GM21526 (cell line): ENCODE results near the gene CGNL1.

Source experiments
- ATAC-seq: cut with Tn5 transposase; IDR thresholded peaks from one replicate; pipeline ENCODE4 v1.9.1; 2021; ENCODE audit warnings: moderate library complexity; ENCODE audit not compliant: unreplicated experiment, low FRiP score

CGNL1 gene

GRCh38 chr15:57540211-57540610 lies 163.9 kb downstream of the CGNL1 start:
- ATAC-seq: no peak

GRCh38 chr15:57540736-57541135 lies 164.4 kb downstream of the CGNL1 start:
- ATAC-seq: no peak

DNA sequence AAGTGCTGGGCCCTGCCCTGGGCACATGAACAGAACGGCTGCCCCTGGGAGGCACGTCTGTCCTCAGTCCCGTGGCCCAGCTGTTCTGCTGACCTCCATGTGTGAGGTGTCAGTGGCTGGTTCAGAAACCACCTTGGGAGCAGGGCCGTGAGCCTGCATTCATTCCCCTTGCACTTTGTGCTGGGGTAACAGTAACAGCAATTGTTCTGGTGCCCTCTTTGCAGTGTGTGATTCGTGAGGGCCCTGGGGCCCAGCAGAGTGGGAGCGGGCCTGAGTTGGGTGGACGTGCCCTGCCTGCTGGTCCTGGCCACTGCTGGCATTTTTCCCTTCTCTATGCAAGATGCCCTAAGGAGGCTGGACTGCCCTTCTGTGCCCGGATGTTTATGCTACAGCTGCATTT lies 165.0 kb downstream of the CGNL1 start:
- ATAC-seq: no peak

DNA sequence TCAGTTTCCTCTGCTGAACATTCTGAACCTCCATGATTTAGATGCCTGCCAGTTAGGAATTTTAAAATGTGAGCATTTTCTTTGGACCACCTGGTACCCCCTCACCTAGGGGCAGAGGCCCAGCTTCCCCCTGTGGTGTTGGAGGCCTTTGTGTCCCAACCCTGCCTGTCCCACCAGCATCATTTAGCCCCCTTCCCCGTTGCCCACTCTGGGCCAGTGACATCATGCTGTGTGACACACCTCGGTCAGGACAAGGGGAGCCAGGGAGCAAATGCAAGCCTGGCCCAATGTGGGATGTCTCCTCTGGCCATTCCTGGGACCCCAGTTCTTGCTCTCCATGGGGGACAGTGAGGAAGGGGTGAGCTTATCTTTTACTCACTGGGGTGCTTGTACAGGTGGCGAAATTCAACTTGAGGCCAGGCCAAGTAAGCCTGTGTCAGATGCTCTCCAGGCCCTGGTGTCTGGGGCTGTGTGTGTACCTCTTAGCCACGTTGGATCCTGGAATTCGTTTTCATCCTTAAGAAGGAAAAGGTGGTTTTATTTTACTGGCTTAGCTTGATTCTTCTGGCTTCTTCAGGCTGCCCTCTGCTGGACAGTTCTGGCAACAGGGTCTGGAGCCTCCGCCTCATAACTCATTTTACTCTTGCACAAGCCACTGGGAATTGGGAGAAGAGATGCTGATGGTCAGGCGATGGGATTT lies 165.7 kb downstream of the CGNL1 start:
- no peak for ATAC-seq

DNA sequence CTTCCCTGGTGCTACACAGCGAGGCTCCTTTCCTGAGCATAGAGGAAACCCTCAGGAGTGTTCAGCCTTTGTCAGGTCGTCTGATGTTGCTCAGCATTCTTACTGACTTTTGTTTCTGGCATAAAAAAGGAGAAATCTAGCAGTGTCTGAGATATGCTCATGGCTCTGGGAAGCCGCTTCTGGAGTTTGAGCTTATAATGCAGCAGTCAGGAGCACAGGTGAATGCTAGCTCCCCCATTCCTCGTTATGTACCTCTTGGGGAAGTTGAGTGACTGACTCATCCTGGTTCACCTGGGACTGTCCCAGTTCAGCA lies 166.2 kb downstream of the CGNL1 start:
- no peak for ATAC-seq

DNA sequence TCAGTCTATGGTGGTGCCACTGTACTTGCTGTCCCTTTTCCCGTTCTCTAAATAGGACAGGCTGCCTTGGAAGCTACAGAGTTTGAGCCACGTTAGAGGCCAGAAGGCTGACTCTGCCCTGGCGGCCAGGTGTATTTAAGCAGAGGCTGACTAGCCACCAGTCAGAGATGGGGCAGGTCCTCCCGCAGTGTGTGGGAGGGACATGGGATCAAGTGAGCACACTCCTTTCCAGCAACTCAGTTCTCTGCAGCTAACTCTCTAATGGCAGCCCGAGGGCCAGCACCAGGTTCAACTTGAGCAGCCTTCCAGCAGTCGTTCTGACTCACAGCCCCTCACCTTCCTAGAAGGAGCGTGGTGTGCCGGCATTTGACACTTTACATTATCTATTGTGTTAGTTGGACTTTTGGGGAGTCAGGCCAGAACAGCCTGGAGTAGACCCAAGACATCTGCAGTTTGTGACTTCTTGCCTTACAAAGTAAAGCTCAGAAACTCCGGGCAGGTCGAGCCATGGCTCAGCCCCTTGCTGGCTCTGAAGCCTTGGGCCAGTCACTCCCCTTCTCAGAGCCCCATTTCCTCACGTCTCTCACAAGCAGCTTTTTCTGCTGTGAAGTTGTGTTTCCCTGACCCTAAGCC lies 168.7 kb downstream of the CGNL1 start:
- ATAC-seq: no peak

- ATAC-seq: no peak
Measured at GRCh38 chr15:57545995-57546394, 169.7 kb downstream of the CGNL1 start.

DNA sequence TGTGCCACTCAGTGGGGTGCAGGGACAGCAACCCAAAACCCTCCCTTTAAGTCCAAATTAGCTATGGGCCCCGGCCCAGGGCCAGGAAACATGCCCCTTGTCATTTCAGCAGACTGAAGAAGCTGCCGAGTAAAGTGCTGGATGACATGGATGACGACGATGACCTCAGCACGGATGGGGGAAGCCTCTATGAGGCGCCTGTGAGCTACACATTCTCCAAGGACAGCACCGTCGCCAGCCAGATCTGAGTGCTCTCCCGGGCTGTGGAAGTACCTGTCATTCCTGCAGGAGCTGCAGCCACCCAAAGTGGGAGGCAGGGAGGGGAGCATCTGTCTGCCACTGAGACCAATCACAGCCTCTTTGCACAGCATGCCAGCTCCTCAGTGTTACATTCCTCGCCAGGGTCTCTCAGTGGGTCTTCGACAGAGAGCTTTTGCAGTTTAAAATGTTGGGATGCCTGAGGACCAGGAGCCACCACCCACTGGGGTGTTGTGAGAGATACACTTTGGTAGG lies 171.0 kb downstream of the CGNL1 start:
- ATAC-seq: no peak

GRCh38 chr15:57548351-57548750 lies 172.0 kb downstream of the CGNL1 start:
- no peak for ATAC-seq

DNA sequence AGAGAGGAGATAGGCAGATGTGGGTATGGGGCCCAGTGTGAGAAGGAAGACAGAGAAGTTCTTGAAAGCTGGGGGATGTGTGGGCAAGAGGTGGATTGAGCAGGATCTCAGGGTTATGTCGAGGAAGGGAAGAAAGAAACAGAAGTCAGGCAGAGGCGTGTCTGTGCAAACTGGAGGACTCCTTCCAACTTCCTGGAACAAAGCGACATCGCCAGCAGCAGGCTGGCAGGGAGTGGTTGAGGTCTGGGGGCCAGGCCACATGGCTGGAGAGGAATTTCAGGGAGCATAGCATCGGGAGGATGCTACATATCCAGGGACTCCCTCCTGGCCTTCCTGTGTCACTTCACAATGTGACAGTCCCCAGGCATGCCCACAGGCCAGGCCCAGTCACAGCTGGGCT lies 172.5 kb downstream of the CGNL1 start:
- ATAC-seq: no peak

- ATAC-seq: no peak
Measured at GRCh38 chr15:57549935-57550334, 173.6 kb downstream of the CGNL1 start.

GRCh38 chr15:57550640-57551039 lies 174.3 kb downstream of the CGNL1 start:
- ATAC-seq: no peak

- ATAC-seq: no peak
Measured at GRCh38 chr15:57551715-57552677, 175.7 kb downstream of the CGNL1 start.

DNA sequence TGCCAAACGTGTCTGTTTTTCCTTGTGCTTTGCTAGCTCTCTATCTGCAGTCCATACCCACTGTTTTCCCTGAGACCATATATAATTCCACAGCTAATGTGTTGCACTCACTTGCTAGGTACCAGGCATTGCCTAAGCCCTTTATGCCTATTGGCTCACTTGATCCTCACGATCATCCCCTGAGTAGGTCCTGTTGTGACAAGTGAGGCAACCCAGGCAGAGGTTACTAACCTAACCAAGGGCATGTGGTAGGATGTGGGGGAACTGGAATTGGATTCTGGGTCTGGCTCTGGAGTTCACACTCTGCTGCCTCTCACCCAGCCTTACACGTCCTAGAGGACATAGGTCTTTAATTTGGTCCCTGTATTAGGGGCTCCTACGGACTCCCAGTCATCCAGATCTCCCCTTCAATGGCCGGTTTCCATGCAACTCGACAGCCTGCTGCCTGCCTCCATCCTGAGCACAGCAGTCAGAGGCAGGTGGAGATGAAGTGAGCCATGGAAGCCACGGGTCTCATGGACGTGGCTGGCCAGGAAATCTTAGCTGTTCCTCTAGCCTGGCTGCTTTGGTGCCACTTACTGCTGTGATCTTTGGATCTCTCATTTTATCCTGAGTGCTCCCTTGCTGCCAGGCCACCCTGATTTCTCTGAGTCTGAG lies 176.5 kb downstream of the CGNL1 start:
- ATAC-seq: no peak

- ATAC-seq: no peak
Measured at GRCh38 chr15:57553526-57553925, 177.2 kb downstream of the CGNL1 start.

DNA sequence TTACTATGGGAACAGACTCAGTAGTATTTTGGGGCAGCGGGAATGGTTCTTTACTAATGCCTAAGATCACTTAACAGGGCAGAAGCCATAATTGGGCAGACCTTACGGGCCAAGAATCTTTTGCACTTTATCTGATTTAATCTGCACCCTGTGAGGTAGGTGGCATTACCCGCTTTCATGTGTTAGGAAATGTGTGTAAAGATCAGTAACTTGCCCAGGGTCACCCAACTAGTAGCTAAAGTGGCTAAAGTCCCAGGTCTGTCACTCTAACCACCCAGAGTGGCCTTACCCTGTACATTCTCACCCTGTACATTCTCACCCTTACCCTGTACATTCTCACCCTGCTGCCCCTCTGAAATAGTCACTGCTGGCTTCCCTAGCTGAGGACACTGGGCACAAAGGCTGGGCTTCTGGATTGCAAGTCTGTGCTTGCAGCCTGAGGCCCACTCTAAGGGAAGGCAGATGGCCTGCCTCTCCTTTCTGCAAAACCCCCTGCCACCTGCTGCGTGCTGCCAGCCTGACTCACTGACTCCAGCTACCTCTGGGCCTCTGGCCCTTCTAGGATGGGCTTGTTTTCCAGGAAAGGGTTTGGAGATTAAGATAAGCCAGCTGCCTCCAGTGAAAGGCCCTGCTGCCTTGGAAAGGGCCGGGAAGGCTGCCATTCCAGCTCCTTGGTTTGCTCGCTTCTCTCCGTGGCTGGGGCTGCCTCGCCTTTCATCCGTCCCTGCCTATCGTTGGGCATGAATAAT lies 177.9 kb downstream of the CGNL1 start:
- no peak for ATAC-seq

GRCh38 chr15:57554812-57555179 lies 178.5 kb downstream of the CGNL1 start:
- no peak for ATAC-seq

- ATAC-seq: no peak
Measured at GRCh38 chr15:57555270-57555669, 179.0 kb downstream of the CGNL1 start.

GRCh38 chr15:57556040-57556439 lies 179.7 kb downstream of the CGNL1 start:
- ATAC-seq: no peak

DNA sequence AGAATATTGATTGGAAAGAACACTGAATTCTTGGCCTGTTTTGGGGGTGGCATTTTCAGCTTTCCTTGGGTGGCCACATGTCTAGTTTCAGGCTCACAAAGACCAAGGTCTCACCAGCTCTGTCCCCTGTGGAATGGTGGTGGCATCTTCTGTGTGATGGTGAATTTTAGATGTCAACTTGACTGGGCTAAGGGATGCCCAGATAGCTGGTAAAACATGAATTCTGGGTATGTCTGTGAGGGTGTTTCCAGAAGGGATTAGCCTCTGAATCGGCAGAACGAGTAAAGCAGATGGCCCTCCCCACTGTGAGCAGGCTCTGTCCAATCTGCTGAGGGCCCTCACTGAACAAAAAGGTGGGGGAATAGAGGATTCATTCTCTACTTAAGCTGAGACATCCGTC lies 181.0 kb downstream of the CGNL1 start:
- no peak for ATAC-seq
